Neural cell (in vitro differentiated cells): ENCODE results near the gene CHRNA4.

Experiments
- EZH2 ChIP-seq: fragments of 200-600, 300-800 bp; shearing (Covaris generic), sonication (generic); IDR thresholded peaks from 2 replicates; pipeline ENCODE4 v1.6.1; 2014; ENCODE audit warnings: antibody characterized with exemption, low read length, borderline replicate concordance, mild to moderate bottlenecking; ENCODE audit not compliant: insufficient read depth, poor library complexity, severe bottlenecking
- SMC3 ChIP-seq: fragments of 450-650 bp; conservative IDR thresholded peaks from 2 replicates; pipeline ENCODE4 v1.6.1; 2014; ENCODE audit warnings: antibody characterized with exemption, mild to moderate bottlenecking, moderate library complexity; ENCODE audit not compliant: poor library complexity
- TF ChIP-seq, protein P1 (sequence below): fragments of 450-650 bp; IDR thresholded peaks from 2 replicates; pipeline ENCODE4 v1.5.1; 2014; ENCODE audit warnings: antibody characterized with exemption, mild to moderate bottlenecking, moderate library complexity; ENCODE audit not compliant: poor library complexity, severe bottlenecking
- TF ChIP-seq, protein P2 (sequence below): IDR thresholded peaks from 2 replicates; pipeline ENCODE4 v1.6.1; 2012; ENCODE audit warnings: borderline replicate concordance

DNA sequence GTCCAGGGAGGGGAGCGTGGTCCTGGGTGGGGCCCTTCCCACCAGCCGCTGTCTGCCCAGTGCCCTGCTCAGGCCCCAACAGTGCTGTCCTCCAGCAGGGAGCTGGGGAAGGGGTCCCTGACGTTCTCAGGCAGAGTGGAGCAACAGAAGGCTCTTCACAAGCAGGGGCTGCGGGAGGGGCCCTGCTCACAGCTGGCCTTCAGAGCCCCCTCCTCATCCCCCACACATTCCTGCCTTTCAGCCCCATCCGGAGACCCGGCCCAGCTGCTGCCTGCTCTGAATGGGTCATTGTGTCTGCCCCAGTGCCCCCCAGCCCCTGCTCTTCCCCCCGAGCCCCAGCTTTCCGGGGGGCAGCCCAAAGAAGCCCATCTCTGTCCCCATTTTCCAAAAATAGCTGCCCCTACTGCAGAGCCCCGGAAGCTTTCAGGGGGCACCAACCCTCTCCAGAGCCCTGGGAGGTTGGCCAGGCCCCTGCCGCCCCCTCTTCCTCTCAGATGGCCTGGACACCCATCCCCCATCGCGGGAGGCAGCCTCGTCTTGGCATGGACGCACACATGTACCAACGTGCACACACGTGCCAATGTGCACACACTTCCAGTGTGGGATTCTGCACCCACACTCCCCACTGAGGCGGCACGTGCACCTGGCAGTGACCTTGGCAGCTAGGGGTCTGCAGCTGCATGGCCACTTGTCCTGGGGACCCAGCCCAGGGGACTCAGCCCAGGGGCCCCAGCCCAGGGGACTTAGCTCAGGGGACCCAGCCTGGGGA lies 64.4 kb downstream of the CHRNA4 start:
- TF ChIP-seq, protein P1, sequence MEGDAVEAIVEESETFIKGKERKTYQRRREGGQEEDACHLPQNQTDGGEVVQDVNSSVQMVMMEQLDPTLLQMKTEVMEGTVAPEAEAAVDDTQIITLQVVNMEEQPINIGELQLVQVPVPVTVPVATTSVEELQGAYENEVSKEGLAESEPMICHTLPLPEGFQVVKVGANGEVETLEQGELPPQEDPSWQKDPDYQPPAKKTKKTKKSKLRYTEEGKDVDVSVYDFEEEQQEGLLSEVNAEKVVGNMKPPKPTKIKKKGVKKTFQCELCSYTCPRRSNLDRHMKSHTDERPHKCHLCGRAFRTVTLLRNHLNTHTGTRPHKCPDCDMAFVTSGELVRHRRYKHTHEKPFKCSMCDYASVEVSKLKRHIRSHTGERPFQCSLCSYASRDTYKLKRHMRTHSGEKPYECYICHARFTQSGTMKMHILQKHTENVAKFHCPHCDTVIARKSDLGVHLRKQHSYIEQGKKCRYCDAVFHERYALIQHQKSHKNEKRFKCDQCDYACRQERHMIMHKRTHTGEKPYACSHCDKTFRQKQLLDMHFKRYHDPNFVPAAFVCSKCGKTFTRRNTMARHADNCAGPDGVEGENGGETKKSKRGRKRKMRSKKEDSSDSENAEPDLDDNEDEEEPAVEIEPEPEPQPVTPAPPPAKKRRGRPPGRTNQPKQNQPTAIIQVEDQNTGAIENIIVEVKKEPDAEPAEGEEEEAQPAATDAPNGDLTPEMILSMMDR: no peak
- TF ChIP-seq, protein P2, sequence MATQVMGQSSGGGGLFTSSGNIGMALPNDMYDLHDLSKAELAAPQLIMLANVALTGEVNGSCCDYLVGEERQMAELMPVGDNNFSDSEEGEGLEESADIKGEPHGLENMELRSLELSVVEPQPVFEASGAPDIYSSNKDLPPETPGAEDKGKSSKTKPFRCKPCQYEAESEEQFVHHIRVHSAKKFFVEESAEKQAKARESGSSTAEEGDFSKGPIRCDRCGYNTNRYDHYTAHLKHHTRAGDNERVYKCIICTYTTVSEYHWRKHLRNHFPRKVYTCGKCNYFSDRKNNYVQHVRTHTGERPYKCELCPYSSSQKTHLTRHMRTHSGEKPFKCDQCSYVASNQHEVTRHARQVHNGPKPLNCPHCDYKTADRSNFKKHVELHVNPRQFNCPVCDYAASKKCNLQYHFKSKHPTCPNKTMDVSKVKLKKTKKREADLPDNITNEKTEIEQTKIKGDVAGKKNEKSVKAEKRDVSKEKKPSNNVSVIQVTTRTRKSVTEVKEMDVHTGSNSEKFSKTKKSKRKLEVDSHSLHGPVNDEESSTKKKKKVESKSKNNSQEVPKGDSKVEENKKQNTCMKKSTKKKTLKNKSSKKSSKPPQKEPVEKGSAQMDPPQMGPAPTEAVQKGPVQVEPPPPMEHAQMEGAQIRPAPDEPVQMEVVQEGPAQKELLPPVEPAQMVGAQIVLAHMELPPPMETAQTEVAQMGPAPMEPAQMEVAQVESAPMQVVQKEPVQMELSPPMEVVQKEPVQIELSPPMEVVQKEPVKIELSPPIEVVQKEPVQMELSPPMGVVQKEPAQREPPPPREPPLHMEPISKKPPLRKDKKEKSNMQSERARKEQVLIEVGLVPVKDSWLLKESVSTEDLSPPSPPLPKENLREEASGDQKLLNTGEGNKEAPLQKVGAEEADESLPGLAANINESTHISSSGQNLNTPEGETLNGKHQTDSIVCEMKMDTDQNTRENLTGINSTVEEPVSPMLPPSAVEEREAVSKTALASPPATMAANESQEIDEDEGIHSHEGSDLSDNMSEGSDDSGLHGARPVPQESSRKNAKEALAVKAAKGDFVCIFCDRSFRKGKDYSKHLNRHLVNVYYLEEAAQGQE: no peak
- TF ChIP-seq SMC3 (no peak), EZH2 (no peak)
